T-helper 1 cell treated with Interleukin-12 subunit alpha and Interleukin-12 subunit beta and Interleukin-4 antibody, amounts not matched to agents 30 μg/mL and 1 μg/mL, for 36 hours (primary cell): ENCODE results near the gene KBTBD2.
"Not testable (repeated sequence)": the region's sequence is repeated elsewhere in the genome, so short reads cannot be mapped to it uniquely, and the experiment has no call there.

Source experiments
- H3K27ac Mint-ChIP-seq: one replicate; pipeline ENCODE4 v1.8.0; 2021; ENCODE audit warnings: mild to moderate bottlenecking, mixed read lengths
- H3K27me3 Mint-ChIP-seq: one replicate; pipeline ENCODE4 v1.8.0; 2021; ENCODE audit warnings: low read depth, mixed read lengths
- H3K36me3 Mint-ChIP-seq: one replicate; pipeline ENCODE4 v1.8.0; 2021; ENCODE audit warnings: low read depth, mixed read lengths
- H3K4me1 Mint-ChIP-seq: one replicate; pipeline ENCODE4 v1.8.0; 2021; ENCODE audit warnings: low read depth, mixed read lengths
- H3K4me3 Mint-ChIP-seq: one replicate; pipeline ENCODE4 v1.8.0; 2021; ENCODE audit warnings: mild to moderate bottlenecking, moderate library complexity, mixed read lengths
- H3K9me3 Mint-ChIP-seq: one replicate; pipeline ENCODE4 v1.8.0; 2021; ENCODE audit warnings: mixed read lengths

The KBTBD2 gene

DNA sequence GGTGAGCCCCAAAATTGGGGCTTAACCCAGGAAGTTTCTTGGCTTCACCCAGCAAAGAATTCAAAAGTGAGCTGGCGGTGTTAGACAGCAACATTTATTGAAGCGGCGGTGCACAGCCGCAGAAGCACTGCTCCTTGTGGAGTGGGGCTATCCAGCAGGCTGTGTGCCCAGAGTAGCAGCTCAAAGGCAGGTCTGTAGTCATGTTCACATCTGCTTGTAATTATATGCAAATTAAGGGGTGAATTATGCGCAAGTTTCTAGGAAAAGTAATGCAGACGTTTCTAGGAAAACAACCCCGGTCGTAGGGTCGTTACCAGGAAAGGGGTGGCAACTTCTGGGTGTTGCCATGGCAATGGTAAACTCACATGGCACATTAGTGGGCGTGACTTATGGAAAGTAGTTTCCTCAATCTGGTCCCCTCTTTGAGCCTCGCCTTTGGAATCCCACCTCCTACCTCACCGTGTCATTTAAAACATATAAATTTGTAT is 13.7 kb upstream of the KBTBD2 start:
- peaks cover 8% of the 10 kb centered on the region for H3K4me1 Mint-ChIP-seq
- H3K36me3 Mint-ChIP-seq = peaks cover 4% of the 10 kb centered on the region
- H3K27ac Mint-ChIP-seq = peak overlapping the region; percentile 96
- no peaks in the 10 kb centered on the region for H3K9me3 Mint-ChIP-seq
- H3K27me3 Mint-ChIP-seq = no peaks in the 10 kb centered on the region
- peak overlapping the region; percentile 84 for H3K4me3 Mint-ChIP-seq

DNA sequence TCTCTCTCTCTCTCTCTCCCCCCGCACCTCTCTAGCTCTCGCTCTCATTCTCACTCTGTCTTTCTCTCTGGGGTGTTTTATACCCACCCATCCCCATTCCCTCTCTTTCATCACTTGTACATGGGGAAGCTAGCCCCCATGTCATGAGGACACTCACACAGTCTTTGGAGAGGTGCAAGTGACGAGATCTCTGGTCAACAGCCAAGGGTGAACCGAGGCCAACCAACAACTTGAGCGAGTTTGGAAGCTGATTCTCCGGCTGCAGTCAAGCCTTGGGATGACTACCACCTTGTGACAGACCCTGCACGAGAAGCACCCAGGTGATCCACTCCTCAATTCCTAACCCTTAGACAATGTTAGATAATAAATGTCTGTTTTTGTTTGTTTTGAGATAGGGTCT is 10.1 kb upstream of the KBTBD2 start:
- Mint-ChIP-seq H3K4me3 (no peak overlapping the region), H3K4me1 (peaks cover 8% of the 10 kb centered on the region), H3K27me3 (no peaks in the 10 kb centered on the region), H3K36me3 (peaks cover 4% of the 10 kb centered on the region), H3K27ac (peak overlapping the region; percentile 31), H3K9me3 (no peaks in the 10 kb centered on the region)

DNA sequence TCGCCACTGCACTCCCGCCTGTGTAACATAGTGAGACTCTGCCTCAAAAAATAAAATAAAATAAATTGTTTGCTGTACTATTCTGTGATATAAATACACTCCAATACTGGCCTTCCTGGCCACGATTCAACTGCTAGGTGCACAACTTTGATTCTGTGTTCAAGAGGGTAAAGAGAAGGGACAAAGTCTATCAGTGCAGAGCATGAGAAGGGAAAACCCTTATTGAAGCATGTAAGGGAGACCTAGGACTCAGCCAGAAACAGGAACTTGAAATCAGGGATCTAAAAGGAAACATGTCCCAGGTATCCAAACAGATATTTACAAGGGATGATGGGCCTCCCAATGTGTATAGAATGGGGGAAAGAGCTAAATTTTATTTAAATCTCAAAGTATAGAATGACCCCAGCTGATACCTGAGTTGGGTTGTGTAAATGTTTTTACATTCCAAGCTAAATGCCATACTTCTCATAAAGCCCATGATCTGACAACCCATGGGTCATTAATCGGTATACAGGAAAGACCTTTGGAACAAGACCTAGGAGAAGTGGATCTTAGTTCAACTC is 9.0 kb upstream of the KBTBD2 start:
- Mint-ChIP-seq H3K9me3 (no peaks in the 10 kb centered on the region), H3K4me3 (no peak overlapping the region), H3K36me3 (peaks cover 4% of the 10 kb centered on the region), H3K27ac (no peak overlapping the region), H3K27me3 (no peaks in the 10 kb centered on the region), H3K4me1 (peaks cover 4% of the 10 kb centered on the region)

DNA sequence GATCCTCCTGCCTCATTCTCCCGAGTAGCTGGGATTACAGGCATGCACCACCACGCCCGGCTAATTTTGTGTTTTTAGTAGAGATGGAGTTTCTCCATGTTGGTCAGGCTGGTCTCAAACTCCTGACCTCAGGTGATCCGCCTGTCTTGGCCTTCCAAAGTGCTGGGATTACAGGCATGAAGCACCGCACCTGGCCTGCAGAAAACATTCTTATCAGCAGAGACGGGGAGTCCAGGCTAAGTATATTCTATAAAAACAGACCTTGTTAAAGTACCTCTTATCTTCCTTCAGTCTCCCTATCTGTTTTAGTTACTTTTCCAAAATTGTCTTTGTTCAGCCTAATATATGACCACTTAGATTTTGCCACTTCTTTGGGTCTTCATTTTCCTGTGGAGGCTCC is 5.8 kb upstream of the KBTBD2 start:
- H3K27me3 Mint-ChIP-seq, H3K4me3 Mint-ChIP-seq, H3K36me3 Mint-ChIP-seq, H3K27ac Mint-ChIP-seq, H3K9me3 Mint-ChIP-seq: not testable (repeated sequence)
- peaks cover 13% of the 10 kb centered on the region for H3K4me1 Mint-ChIP-seq

DNA sequence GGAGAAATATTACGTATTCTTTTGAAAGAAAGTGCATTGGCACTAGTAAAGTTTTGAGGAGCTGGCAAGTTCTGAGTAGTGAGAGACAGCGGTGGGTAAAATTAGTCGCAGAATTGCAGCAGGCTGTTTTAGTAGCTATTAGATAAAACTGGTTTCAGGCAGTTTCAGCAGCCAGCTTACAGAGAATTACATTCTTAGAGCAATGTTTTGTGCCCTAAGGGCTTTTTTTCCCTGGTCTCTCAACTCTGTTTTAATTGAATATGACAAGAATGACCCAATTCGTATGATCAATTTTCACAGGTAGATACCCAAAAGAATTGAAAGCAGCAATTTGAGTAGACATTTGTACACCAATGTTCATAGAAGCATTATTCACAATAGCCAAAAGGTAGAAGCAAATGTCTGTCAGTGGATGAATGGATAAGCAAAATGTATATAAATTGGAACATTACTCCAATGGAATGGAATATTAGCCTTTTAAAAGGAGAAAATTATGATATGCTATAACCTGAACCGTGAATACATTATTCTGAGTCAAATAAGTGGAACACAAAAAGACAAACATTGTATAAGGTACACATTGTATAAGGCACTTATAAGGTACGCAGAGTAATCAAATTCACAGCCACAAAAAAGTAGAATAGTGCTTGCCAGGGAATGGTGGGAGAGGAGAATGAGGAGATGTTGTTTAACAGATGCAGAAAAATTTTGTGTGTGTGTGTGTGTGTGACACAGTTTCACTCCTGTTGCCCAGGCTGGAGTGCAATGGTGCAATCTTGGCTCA is 5.2 kb upstream of the KBTBD2 start:
- Mint-ChIP-seq H3K27ac (no peak overlapping the region), H3K4me3 (no peak overlapping the region), H3K9me3 (no peaks in the 10 kb centered on the region)

DNA sequence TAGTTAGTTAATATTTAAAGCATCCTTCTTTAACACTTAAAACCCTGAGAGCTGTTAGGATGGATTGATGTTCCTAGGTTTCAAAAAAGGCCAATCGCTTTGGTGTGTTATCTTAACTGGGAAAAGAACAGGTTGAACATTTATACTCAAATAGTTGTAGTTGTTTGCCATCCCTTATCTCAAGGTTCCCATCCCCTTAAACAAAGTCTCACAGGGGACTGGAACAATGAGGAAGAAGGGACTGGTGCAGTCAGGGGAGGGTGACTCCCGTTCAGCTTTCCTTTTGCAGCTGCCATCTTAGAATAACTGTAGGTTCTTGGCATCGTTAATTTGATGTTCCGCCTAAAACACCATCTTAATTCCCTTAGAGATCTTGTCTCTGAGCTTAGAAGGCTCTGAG is 2.6 kb upstream of the KBTBD2 start:
- H3K36me3 Mint-ChIP-seq = peaks cover 13% of the 10 kb centered on the region
- H3K9me3 Mint-ChIP-seq = no peaks in the 10 kb centered on the region
- no peaks in the 10 kb centered on the region for H3K27me3 Mint-ChIP-seq
- no peak overlapping the region for H3K4me3 Mint-ChIP-seq
- H3K27ac Mint-ChIP-seq = peak overlapping the region; percentile 9
- H3K4me1 Mint-ChIP-seq = peaks cover 27% of the 10 kb centered on the region

More for the DNA sequence above, 5.2 kb upstream of the KBTBD2 start:
- peaks cover 17% of the 10 kb centered on the region for H3K4me1 Mint-ChIP-seq
- H3K27me3 Mint-ChIP-seq = no peaks in the 10 kb centered on the region
- H3K36me3 Mint-ChIP-seq = peaks cover 9% of the 10 kb centered on the region

DNA sequence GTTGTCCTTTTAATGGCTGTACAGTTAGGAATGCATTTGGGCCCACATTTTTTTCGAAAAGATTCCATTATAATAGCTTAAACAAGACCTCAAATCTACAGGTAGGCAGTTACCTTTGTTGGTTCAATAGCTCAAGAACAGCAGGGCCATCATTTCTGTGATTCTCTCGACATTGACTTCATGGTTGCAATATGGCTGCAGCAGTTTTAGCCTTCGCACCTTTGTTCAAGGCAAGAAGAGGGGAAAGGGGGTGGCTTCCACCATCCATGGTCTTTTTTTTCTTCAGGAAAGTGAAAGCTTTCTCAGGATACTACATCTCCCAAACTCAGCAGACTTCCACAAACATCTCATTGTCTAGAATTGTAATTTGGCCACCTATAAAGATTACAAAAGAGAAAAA is 2.2 kb upstream of the KBTBD2 start:
- Mint-ChIP-seq H3K4me1 (peaks cover 30% of the 10 kb centered on the region), H3K27me3 (no peaks in the 10 kb centered on the region), H3K36me3 (peaks cover 15% of the 10 kb centered on the region), H3K9me3 (no peaks in the 10 kb centered on the region), H3K4me3 (peak overlapping the region; percentile 92), H3K27ac (peak overlapping the region; percentile 99)

DNA sequence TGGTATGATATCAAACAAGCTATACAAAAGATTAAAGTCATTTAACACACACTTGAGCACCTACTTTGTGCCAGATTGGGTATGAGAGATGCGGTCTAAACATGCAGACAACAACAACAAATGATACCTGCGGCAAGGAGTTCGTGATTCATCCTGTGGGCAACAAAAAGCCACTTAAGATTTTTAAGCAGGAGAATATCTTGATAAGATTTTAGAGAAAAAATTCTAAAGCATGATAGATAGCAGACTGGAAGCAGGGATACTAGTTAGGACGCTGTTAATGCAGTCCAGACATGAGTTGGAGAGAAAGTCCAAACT is 1.6 kb upstream of the KBTBD2 start:
- Mint-ChIP-seq H3K4me1 (peaks cover 35% of the 10 kb centered on the region), H3K27ac (peak overlapping the region; percentile 99), H3K4me3 (peak overlapping the region; percentile 92), H3K9me3 (no peaks in the 10 kb centered on the region), H3K27me3 (no peaks in the 10 kb centered on the region), H3K36me3 (peaks cover 17% of the 10 kb centered on the region)

DNA sequence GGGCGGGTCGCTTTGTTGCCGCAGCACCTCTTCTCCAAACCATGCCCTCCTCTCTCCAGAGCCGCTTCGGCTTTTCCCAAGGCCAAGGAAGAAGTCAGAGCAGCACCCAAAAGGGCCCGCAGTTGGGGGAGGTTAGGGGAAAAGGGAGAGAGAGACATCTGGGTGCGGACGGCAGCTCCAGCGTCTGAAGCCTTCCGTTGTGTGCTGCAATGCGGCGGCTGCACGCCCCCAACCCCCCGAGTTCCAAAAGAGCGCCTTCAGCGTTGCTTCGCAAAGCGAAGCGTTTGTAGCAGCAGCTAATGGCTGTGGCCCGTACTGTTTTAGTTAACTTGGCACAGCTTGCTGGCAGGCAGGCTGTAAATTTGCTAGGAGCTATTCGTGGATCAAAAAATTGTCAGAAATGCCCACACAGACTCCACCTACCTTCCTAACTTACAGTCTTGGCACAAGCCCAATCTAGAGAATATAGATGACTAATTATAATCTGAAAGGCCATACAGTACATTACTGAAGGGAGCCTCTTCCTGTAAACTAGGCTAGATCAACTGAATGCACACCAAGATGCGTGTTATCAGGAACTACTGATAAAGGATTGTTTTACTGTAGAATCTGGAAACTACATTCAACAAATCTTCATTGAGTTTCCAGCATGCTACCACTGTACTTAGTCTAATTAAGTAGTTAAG is 1.1 kb upstream of the KBTBD2 start:
- Mint-ChIP-seq H3K4me3 (peak overlapping the region; percentile 92), H3K4me1 (peaks cover 39% of the 10 kb centered on the region), H3K27ac (peak overlapping the region; percentile 99), H3K9me3 (no peaks in the 10 kb centered on the region), H3K27me3 (no peaks in the 10 kb centered on the region), H3K36me3 (peaks cover 18% of the 10 kb centered on the region)

DNA sequence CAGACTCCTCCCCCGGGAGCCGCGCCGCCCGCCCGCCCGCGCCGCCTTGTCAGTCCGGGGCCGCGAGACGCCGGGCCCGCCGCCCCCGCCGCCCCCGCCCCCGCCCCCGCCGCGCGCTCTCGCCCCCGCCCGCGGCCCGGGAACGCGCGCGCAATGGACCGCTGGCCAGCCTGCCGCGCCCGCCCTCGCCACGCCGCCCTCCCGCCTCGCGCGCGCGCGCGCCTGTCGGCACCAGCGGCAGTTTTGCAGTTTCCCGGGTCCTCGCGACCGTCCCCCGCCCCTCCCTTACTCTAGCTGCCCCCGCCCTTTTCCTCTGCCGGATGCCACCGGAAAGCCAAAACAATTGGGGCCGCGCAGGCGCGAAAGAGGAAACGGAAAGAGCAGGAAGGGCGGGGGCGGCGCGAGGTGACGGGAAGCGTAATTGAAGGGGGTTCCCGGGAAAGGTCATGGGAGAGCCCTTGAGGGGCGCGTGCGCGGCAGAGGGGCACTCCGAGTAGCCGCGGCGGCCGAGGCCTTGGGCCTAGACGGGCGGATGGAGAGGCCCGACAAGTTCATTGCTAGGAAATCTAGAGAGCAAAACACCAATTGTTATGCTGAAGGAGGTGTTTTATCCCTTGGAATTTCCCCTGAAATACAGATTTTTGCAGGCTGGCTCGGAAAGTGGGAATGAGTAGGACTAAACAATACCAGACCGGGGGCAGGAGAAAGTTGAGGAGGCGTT is 400 bp upstream of the KBTBD2 start:
- H3K27me3 Mint-ChIP-seq = no peaks in the 10 kb centered on the region
- H3K36me3 Mint-ChIP-seq = peaks cover 19% of the 10 kb centered on the region
- H3K27ac Mint-ChIP-seq = peak overlapping the region; percentile 99
- H3K4me3 Mint-ChIP-seq = peak overlapping the region; percentile 92
- no peaks in the 10 kb centered on the region for H3K9me3 Mint-ChIP-seq
- H3K4me1 Mint-ChIP-seq = peaks cover 43% of the 10 kb centered on the region

DNA sequence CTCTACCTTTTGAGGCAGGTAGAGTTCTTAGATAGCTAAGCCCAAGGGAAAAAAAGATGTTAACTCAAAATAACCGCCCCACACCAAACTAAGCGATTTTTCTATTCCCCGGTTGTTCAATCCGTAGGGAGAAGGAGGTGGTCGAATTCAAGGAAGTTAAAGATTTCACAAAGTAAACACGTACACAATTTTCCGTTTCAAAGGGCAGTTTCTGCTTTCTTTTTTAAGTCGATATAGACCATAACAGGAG is 842 bp downstream of the KBTBD2 start:
- peak overlapping the region; percentile 87 for H3K27ac Mint-ChIP-seq
- peaks cover 53% of the 10 kb centered on the region for H3K4me1 Mint-ChIP-seq
- H3K36me3 Mint-ChIP-seq = peaks cover 20% of the 10 kb centered on the region
- no peaks in the 10 kb centered on the region for H3K27me3 Mint-ChIP-seq
- no peaks in the 10 kb centered on the region for H3K9me3 Mint-ChIP-seq
- peak overlapping the region; percentile 86 for H3K4me3 Mint-ChIP-seq

DNA sequence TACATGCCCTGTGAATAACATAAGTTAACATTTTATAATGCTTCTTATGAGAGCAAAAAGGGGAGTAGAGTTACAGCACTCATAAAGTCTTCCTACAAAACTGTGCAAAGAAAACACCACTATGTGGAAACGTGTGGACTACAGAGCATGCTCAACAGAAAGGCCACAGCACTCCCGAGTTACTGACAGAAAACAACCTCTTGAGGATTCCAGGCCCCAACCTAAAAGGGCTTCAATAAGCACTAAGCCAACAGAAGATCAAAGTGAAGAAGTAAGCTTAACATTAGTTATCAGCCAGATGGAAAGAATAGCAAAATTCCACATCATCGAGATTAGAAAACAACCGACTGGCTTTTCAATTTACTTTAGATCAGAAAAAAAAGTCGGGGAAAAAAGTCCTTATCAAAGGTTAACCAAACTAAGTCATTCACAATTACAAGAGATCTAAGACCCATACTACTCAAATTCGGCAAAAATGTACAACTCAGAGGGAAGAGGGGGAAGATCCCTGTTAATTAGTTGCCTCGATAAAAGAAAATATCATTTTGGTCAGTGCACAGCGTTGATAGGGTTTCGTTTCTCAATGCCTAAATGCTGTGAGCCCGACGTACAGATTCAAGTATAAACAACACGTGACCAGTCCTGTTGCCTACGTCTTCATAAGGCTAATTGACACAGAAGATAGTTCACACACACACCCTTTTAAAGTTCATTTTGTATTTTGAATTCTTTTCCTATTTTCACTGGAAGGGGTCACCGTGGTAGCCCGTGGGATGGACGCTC is 1.4 kb downstream of the KBTBD2 start:
- H3K4me1 Mint-ChIP-seq = peaks cover 58% of the 10 kb centered on the region
- H3K27me3 Mint-ChIP-seq = no peaks in the 10 kb centered on the region
- H3K4me3 Mint-ChIP-seq = peak overlapping the region; percentile 86
- peaks cover 22% of the 10 kb centered on the region for H3K36me3 Mint-ChIP-seq
- H3K9me3 Mint-ChIP-seq = no peaks in the 10 kb centered on the region
- peak overlapping the region; percentile 87 for H3K27ac Mint-ChIP-seq

DNA sequence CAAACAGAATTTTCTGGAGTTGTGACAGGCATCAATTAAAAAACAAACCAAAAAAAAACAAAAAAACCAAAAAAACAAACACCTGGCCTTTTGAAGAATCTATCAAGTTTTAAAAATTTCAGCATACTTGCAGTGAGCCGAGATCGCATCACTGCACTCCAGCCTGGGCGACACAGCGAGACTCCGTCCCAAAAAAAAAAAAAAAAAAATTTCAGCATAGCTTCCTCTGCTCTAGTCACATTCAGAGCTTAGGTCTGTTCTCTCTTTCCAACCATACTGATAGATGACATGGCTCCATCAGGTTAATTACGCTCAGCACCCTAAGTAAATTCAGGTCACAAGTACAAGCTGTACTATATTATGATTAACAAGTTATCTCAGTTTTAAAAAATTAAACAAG is 3.1 kb downstream of the KBTBD2 start:
- Mint-ChIP-seq H3K4me3 (peak overlapping the region; percentile 86), H3K4me1 (peaks cover 58% of the 10 kb centered on the region), H3K27me3 (no peaks in the 10 kb centered on the region), H3K27ac (peak overlapping the region; percentile 67), H3K36me3 (peaks cover 24% of the 10 kb centered on the region), H3K9me3 (no peaks in the 10 kb centered on the region)

DNA sequence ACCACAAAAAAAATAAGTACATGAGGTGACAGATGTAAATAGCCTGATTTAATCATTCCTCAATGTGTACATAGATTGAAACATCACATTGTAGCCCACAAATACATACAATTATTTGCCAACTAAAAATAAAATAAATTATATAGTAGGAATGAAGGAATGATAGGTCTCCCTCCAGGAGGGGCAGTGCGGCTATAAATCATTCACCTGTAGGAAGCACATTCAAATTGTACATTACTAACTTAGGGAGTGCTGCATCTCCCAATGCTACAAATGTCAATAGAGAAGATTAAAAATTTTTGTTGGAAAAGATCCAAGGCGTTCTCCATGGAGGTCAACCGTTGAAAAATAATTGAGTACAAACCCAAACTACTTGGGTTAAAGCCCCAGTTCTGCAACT is 4.2 kb downstream of the KBTBD2 start:
- no peak overlapping the region for H3K4me3 Mint-ChIP-seq
- no peak overlapping the region for H3K27ac Mint-ChIP-seq

More for the DNA sequence above, 4.2 kb downstream of the KBTBD2 start:
- Mint-ChIP-seq H3K4me1 (peaks cover 49% of the 10 kb centered on the region), H3K9me3 (no peaks in the 10 kb centered on the region), H3K36me3 (peaks cover 18% of the 10 kb centered on the region), H3K27me3 (no peaks in the 10 kb centered on the region)
